A549 treated with Mapracorat at 1 μM for 4 hours (cell line): ENCODE results near the gene HPGD. TPM values are rescaled to one million over a fixed set of nuclear protein-coding genes. Genes with fewer than 3 reads are reported as not detected.

ENCODE experiments used
- total RNA-seq: library from RNA; stranded (reverse); fragments of 200-300 nt; extraction: Qiagen RNA extraction; gene quantifications from 5 replicates; pipeline ENCODE4 v1.2.3, GENCODE V29; 2022

HPGD gene
- 67.5 to 80.4 TPM (median 78.1 TPM) in 5 replicates for total RNA-seq

GRCh38 chr4:174522183-174523024 lies at the start of gene HPGD:
HPGD (minus strand) TSS chr4:174522488; CDS start chr4:174522451, 37 bp downstream.

Other genes with a start within 250 kb of the HPGD start
- 9.3 to 10.7 TPM (median 10.5 TPM) in 5 replicates for gene FBXO8, start 238.8 kb downstream of the HPGD start, total RNA-seq
- 3.6 to 6.7 TPM (median 5.0 TPM) in 5 replicates for gene CEP44, start 238.6 kb downstream of the HPGD start, total RNA-seq